Panc1 (cell line): ENCODE results near the gene SLC22A23. TPM values are rescaled to one million over a fixed set of nuclear protein-coding genes. Genes with fewer than 3 reads are reported as not detected.

ENCODE experiments used
- ATAC-seq: fragments of 200-7000 bp; cut with Tn5 transposase; 2 replicates; pipeline ENCODE4 v1.9.1; 2020; ENCODE audit warnings: mild to moderate bottlenecking, moderate library complexity
- BruUV-seq: library from RNA; stranded (reverse); fragments of 400-500 nt; replicated peaks from 2 replicates; lab custom pipeline; 2021; lab: Mats Ljungman, UMichigan
- CTCF ChIA-PET: fragments of 300-600 bp; sonication (Branson Sonifier 250); formaldehyde crosslinking; loops from one replicate; lab custom pipeline; 2022; ENCODE audit warnings: antibody characterized with exemption; lab: Charles Lee
- POLR2A ChIA-PET: fragments of 300-600 bp; sonication (Branson Sonifier 250); formaldehyde crosslinking; loops from one replicate; lab custom pipeline; 2022; ENCODE audit warnings: antibody characterized with exemption; lab: Charles Lee
- DNase-seq: peaks from one replicate; pipeline ENCODE4 v3.0.0-alpha.2; 2010; ENCODE audit warnings: low read depth, low spot score
- H3K27ac ChIP-seq: 2 replicates; pipeline ENCODE4 v1.5.1; 2011; ENCODE audit warnings: mild to moderate bottlenecking, low read length, inconsistent platforms
- H3K27me3 ChIP-seq: fragments of 200-500 bp; sonication (Bioruptor generic); 2 replicates; pipeline ENCODE4 v1.6.0; 2014; ENCODE audit warnings: low read length, inconsistent platforms; ENCODE audit not compliant: control insufficient read depth, insufficient read depth
- H3K36me3 ChIP-seq: fragments of 200-500 bp; sonication (Bioruptor generic); 2 replicates; pipeline ENCODE4 v1.5.1; 2014; ENCODE audit warnings: inconsistent platforms, mild to moderate bottlenecking, low read length, moderate library complexity; ENCODE audit not compliant: control insufficient read depth, insufficient read depth
- H3K4me1 ChIP-seq: 2 replicates; pipeline ENCODE4 v1.5.1; 2011; ENCODE audit warnings: inconsistent platforms, mild to moderate bottlenecking, low read length, moderate library complexity; ENCODE audit not compliant: control insufficient read depth, insufficient read depth
- H3K4me3 ChIP-seq, 2 experiments: 2 replicates each; pipeline ENCODE4 v1.5.1; 2011 to 2012; ENCODE audit warnings: low read depth in 2 of 2, low read length in 2 of 2, mild to moderate bottlenecking in 2 of 2, inconsistent platforms in 1 of 2, moderate library complexity in 1 of 2
- H3K9me3 ChIP-seq: fragments of 200-500 bp; sonication (Bioruptor generic); 2 replicates; pipeline ENCODE4 v1.5.1; 2014; ENCODE audit warnings: low read depth, mild to moderate bottlenecking, inconsistent platforms, low read length, moderate library complexity; ENCODE audit not compliant: control insufficient read depth, insufficient read depth
- CTCF ChIP-seq: fragments of 450-650 bp; IDR thresholded peaks from 2 replicates; pipeline ENCODE4 v1.5.1; 2017; ENCODE audit warnings: mild to moderate bottlenecking
- POLR2AphosphoS5 ChIP-seq: IDR thresholded peaks from 2 replicates; pipeline ENCODE4 v1.6.1; 2012; ENCODE audit warnings: mild to moderate bottlenecking, low read depth, low read length, moderate library complexity
- REST ChIP-seq, 2 experiments: IDR thresholded peaks; 2 replicates each; pipeline ENCODE4 v1.6.1; 2011 to 2012; ENCODE audit warnings: low read depth in 2 of 2, control low read depth in 1 of 2, low read length in 1 of 2, mild to moderate bottlenecking in 1 of 2, moderate library complexity in 1 of 2; ENCODE audit not compliant: insufficient read depth in 1 of 2
- SIN3A ChIP-seq: IDR thresholded peaks from 2 replicates; pipeline ENCODE4 v1.6.1; 2012; ENCODE audit warnings: low read depth, mild to moderate bottlenecking, low read length, moderate library complexity, borderline replicate concordance; ENCODE audit not compliant: insufficient read depth
- TCF7L2 ChIP-seq: IDR thresholded peaks from 2 replicates; pipeline ENCODE4 v1.6.1; 2011; ENCODE audit warnings: mild to moderate bottlenecking, low read depth, low read length, inconsistent platforms
- in situ Hi-C: cut with HindIII; loops from 2 replicates; pipeline ENCODE4 v1.10.0; 2016; ENCODE audit warnings: low sequenced_read_pairs, low pct_unique_long_range_greater_than_20kb
- intact Hi-C: fragments of 100-400 bp; cut with micrococcal nuclease; formaldehyde crosslinking; loops from one replicate; pipeline ENCODE4 v1.10.0; 2022; ENCODE audit not compliant: unreplicated experiment
- total RNA-seq: library from RNA; stranded (reverse); gene quantifications from one replicate; pipeline ENCODE4 v1.2.1, GENCODE V29; 2021; ENCODE audit not compliant: unreplicated experiment

Gene SLC22A23
- total RNA-seq, 1 experiment from 2014 or later, result 4.5 TPM

- no TSS peak for BruUV-seq
- TF ChIP-seq REST (IDR thresholded peaks at IDR 0.05; ENCODE audit: insufficient read depth in 1 of 2, low read depth in 2 of 2, low read length in 1 of 2), result no peak
- TF ChIP-seq SIN3A, result no peak
- no peak for TF ChIP-seq TCF7L2
- TF ChIP-seq CTCF, result no peak
- no peak for TF ChIP-seq POLR2AphosphoS5
- no peaks in the 10 kb centered on the region for H3K36me3 ChIP-seq
- intact Hi-C loops, result no loop called here
- no peak for DNase-seq
- no peak for ATAC-seq
- in situ Hi-C loops, result no loop called here
- ChIA-PET POLR2A (no interaction called here), CTCF (no interaction called here)
- no peak overlapping the region for H3K27ac ChIP-seq
- H3K9me3 ChIP-seq, result no peaks in the 10 kb centered on the region
- peaks cover 12% of the 10 kb centered on the region for H3K27me3 ChIP-seq
- H3K4me1 ChIP-seq, result no peaks in the 10 kb centered on the region
- H3K4me3 ChIP-seq, result no peak overlapping the region
Measured at GRCh38 chr6:3489961-3490624, 33.2 kb upstream of the SLC22A23 start.

- in situ Hi-C loops (no loop called here), intact Hi-C loops (no loop called here)
- Histone ChIP-seq H3K27ac (no peak overlapping the region), H3K4me1 (no peaks in the 10 kb centered on the region), H3K4me3 (no peak overlapping the region), H3K9me3 (no peaks in the 10 kb centered on the region), H3K27me3 (peaks cover 12% of the 10 kb centered on the region), H3K36me3 (no peaks in the 10 kb centered on the region)
- TF ChIP-seq TCF7L2 (no peak), POLR2AphosphoS5 (no peak), SIN3A (no peak), REST (IDR thresholded peaks at IDR 0.05; ENCODE audit: insufficient read depth in 1 of 2, low read depth in 2 of 2, low read length in 1 of 2) (no peak), CTCF (no peak)
- POLR2A ChIA-PET, result no interaction called here
- DNase-seq, result no peak
- no TSS peak for BruUV-seq
- no peak for ATAC-seq
- CTCF ChIA-PET, result no interaction called here
Measured at GRCh38 chr6:3489027-3489757, 32.3 kb upstream of the SLC22A23 start.
